Common myeloid progenitor, CD34-positive (primary cell): ENCODE results near the gene ABCB8.

ENCODE experiments used
- CTCF ChIA-PET: fragments of 350-600 bp; sonication (Branson Sonifier 250); formaldehyde crosslinking; loops from one replicate; lab custom pipeline; 2021; ENCODE audit warnings: antibody characterized with exemption; lab: Charles Lee
- POLR2A ChIA-PET: fragments of 350-600 bp; sonication (Branson Sonifier 250); formaldehyde crosslinking; loops from one replicate; lab custom pipeline; 2021; ENCODE audit warnings: antibody characterized with exemption; lab: Charles Lee
- DNase-seq, 3 donors: peaks; one replicate each; pipeline versions ENCODE4 v3.0.0 to v3.0.0-alpha.2; 2013
- H3K27ac ChIP-seq, 2 experiments: 1 replicate in 1 of 2; 2 replicates in 1 of 2; pipeline ENCODE4 v1.7.0; 2013; ENCODE audit warnings: inconsistent platforms in 2 of 2, low read length in 2 of 2, mild to moderate bottlenecking in 2 of 2, low read depth in 1 of 2, moderate library complexity in 1 of 2; ENCODE audit not compliant: severe bottlenecking in 2 of 2, insufficient read depth in 1 of 2, poor library complexity in 1 of 2
- H3K27me3 ChIP-seq, 5 experiments: replicated peaks in 2 of 5; 1 replicate in 3 of 5; 2 replicates in 2 of 5; pipeline versions ENCODE4 v1.6.1 to v1.7.0; 2013; ENCODE audit warnings: low read length in 4 of 5, mild to moderate bottlenecking in 2 of 5, moderate library complexity in 2 of 5, inconsistent platforms in 1 of 5; ENCODE audit not compliant: insufficient read depth in 5 of 5, control insufficient read depth in 4 of 5
- H3K36me3 ChIP-seq, 4 experiments: 1 replicate in 2 of 4; 2 replicates in 2 of 4; pipeline versions ENCODE4 v1.6.1 to v1.7.0; 2013; ENCODE audit warnings: low read length in 3 of 4, control low read depth in 1 of 4, mild to moderate bottlenecking in 1 of 4; ENCODE audit not compliant: control insufficient read depth in 4 of 4, insufficient read depth in 4 of 4
- H3K4me1 ChIP-seq, 4 experiments: 1 replicate in 3 of 4; 2 replicates in 1 of 4; pipeline versions ENCODE4 v1.6.1 to v1.7.1; 2013; ENCODE audit warnings: low read length in 3 of 4, mild to moderate bottlenecking in 3 of 4, control low read depth in 1 of 4, inconsistent platforms in 1 of 4, moderate library complexity in 1 of 4; ENCODE audit not compliant: control insufficient read depth in 4 of 4, insufficient read depth in 4 of 4; ENCODE audit errors: control extremely low read depth in 1 of 4
- H3K4me3 ChIP-seq, 7 experiments: 1 replicate in 4 of 7; 2 replicates in 3 of 7; pipeline versions ENCODE4 v1.5.1 to v1.7.0; 2013; ENCODE audit warnings: mild to moderate bottlenecking in 7 of 7, low read length in 6 of 7, moderate library complexity in 6 of 7, inconsistent platforms in 2 of 7, low read depth in 2 of 7, control low read depth in 1 of 7; ENCODE audit not compliant: insufficient read depth in 4 of 7, control insufficient read depth in 1 of 7; ENCODE audit errors: extremely low read depth in 1 of 7
- H3K9me3 ChIP-seq, 5 experiments: 1 replicate in 4 of 5; 2 replicates in 1 of 5; pipeline versions ENCODE4 v1.6.1 to v1.7.1; 2013; ENCODE audit warnings: low read length in 4 of 5, mild to moderate bottlenecking in 2 of 5, inconsistent platforms in 1 of 5, low read depth in 1 of 5, moderate library complexity in 1 of 5; ENCODE audit not compliant: control insufficient read depth in 4 of 5, insufficient read depth in 2 of 5; ENCODE audit errors: control extremely low read depth in 1 of 5
- WGBS: methylation state at CpG from one replicate; pipeline ENCODE4 v1.1.5; 2013; ENCODE audit not compliant: insufficient coverage; 5-methylcytosine and 5-hydroxymethylcytosine counted together

Gene ABCB8

GRCh38 chr7:151074817-151075661 is 46.8 kb downstream of the ABCB8 start:
- WGBS: 99% methylated on average over 26 of the region's 26 CpGs
- Histone ChIP-seq H3K36me3 (peaks cover 4 to 78% (median 54%) of the 10 kb centered on the region in 4 experiments), H3K27ac (no peak overlapping the region), H3K9me3 (no peaks in the 10 kb centered on the region), H3K4me3 (no peak overlapping the region), H3K4me1 (peaks cover 3 to 17% (median 13%) of the 10 kb centered on the region in 4 experiments), H3K27me3 (no peaks in the 10 kb centered on the region)
- ChIA-PET CTCF (interaction anchor here (1.0 to 8.5 kb wide), 5 partner anchors 14 to 36 kb away, joined by 4 to 64 read pairs (median 19); partner anchors contain the start of genes CDK5 and SLC4A2), POLR2A (no interaction called here)
- DNase-seq: no peak

- ChIA-PET CTCF (interaction anchor here (1.2 to 8.5 kb wide), 5 partner anchors 10 to 35 kb away, joined by 3 to 64 read pairs (median 19); partner anchors contain the start of genes CDK5 and SLC4A2), POLR2A (no interaction called here)
- H3K4me1 ChIP-seq: peaks cover 3 to 17% (median 15%) of the 10 kb centered on the region in 4 experiments
- H3K4me3 ChIP-seq: no peak overlapping the region
- no peak for DNase-seq
- 94% methylated on average over 6 of the region's 7 CpGs for WGBS
- H3K36me3 ChIP-seq: peaks cover 4 to 72% (median 48%) of the 10 kb centered on the region in 4 experiments
- H3K27me3 ChIP-seq: no peaks in the 10 kb centered on the region
- H3K27ac ChIP-seq: no peak overlapping the region
- no peaks in the 10 kb centered on the region for H3K9me3 ChIP-seq
These were observed 47.4 kb downstream of the ABCB8 start for GRCh38 chr7:151075662-151075971.

GRCh38 chr7:151075978-151076426 is 47.8 kb downstream of the ABCB8 start:
- no peak overlapping the region for H3K27ac ChIP-seq
- CTCF ChIA-PET: interaction anchor here (0.7 to 8.5 kb wide), 9 partner anchors 8 to 39 kb away, joined by 3 to 64 read pairs (median 7); partner anchors contain the start of genes CDK5 and SLC4A2
- H3K4me1 ChIP-seq: peaks cover 3 to 20% (median 17%) of the 10 kb centered on the region in 4 experiments
- no peaks in the 10 kb centered on the region for H3K9me3 ChIP-seq
- peaks cover 4 to 68% (median 46%) of the 10 kb centered on the region in 4 experiments for H3K36me3 ChIP-seq
- POLR2A ChIA-PET: no interaction called here
- no peak for DNase-seq
- WGBS: 92% methylated on average over 8 of the region's 22 CpGs
- H3K4me3 ChIP-seq: no peak overlapping the region
- no peaks in the 10 kb centered on the region for H3K27me3 ChIP-seq

GRCh38 chr7:151076863-151077704 is 48.8 kb downstream of the ABCB8 start:
- no peaks in the 10 kb centered on the region for H3K27me3 ChIP-seq
- no peak overlapping the region for H3K4me3 ChIP-seq
- H3K4me1 ChIP-seq: peaks cover 3 to 31% (median 27%) of the 10 kb centered on the region in 4 experiments
- peak in 2 of 3 donors; percentile 39 to 44 for DNase-seq
- ChIA-PET POLR2A (interaction anchor here (1.1 kb wide), 1 partner anchor 13 kb away, joined by 4 read pairs; no protein-coding TSS in a partner anchor), CTCF (interaction anchor here (0.7 to 8.5 kb wide), 10 partner anchors 9 to 48 kb away, joined by 3 to 64 read pairs (median 5); partner anchors contain the start of genes CDK5 and SLC4A2)
- WGBS: 90% methylated on average over 20 of the region's 33 CpGs
- peaks cover 2 to 68% (median 38%) of the 10 kb centered on the region in 4 experiments for H3K36me3 ChIP-seq
- no peak overlapping the region for H3K27ac ChIP-seq
- H3K9me3 ChIP-seq: no peaks in the 10 kb centered on the region

GRCh38 chr7:151077705-151078232 is 49.5 kb downstream of the ABCB8 start:
- ChIA-PET CTCF (interaction anchor here (0.7 to 8.5 kb wide), 11 partner anchors 9 to 47 kb away, joined by 3 to 64 read pairs (median 5); partner anchors contain the start of genes CDK5 and SLC4A2), POLR2A (interaction anchor here (1.1 kb wide), 1 partner anchor 12 kb away, joined by 4 read pairs; no protein-coding TSS in a partner anchor)
- no peak for DNase-seq
- no peak overlapping the region for H3K27ac ChIP-seq
- H3K36me3 ChIP-seq: peaks cover 2 to 68% (median 34%) of the 10 kb centered on the region in 4 experiments
- peaks cover 3 to 38% (median 34%) of the 10 kb centered on the region in 4 experiments for H3K4me1 ChIP-seq
- 92% methylated on average over 6 of the region's 10 CpGs for WGBS
- no peaks in the 10 kb centered on the region for H3K9me3 ChIP-seq
- no peak overlapping the region for H3K4me3 ChIP-seq
- H3K27me3 ChIP-seq: no peaks in the 10 kb centered on the region

GRCh38 chr7:151078233-151079040 is 50.2 kb downstream of the ABCB8 start:
- Histone ChIP-seq H3K4me3 (no peak overlapping the region), H3K27ac (no peak overlapping the region)
- POLR2A ChIA-PET: no interaction called here

More at GRCh38 chr7:151078233-151079040, 50.2 kb downstream of the ABCB8 start:
- CTCF ChIA-PET: interaction anchor here (1.0 to 8.5 kb wide), 8 partner anchors 10 to 37 kb away, joined by 3 to 64 read pairs (median 12); partner anchors contain the start of genes CDK5 and SLC4A2
- no peak for DNase-seq
- WGBS: 83% methylated on average over 17 of the region's 22 CpGs
- Histone ChIP-seq H3K9me3 (no peaks in the 10 kb centered on the region), H3K4me1 (peaks cover 3 to 40% (median 36%) of the 10 kb centered on the region in 4 experiments), H3K27me3 (no peaks in the 10 kb centered on the region), H3K36me3 (peaks cover 2 to 67% (median 32%) of the 10 kb centered on the region in 4 experiments)
